ENCODE results near the gene PIGW. TPM values are rescaled to one million over a fixed set of nuclear protein-coding genes. Genes with fewer than 3 reads are reported as not detected.

PIGW gene
- total RNA-seq, 8 experiments from 2014 or later, result 3.3 to 27.2 (median 8.8) TPM

- peak overlapping the region; percentile 95 to 97 for H3K27ac ChIP-seq
- peak in 3 of 8 experiments; percentile 19 to 29 (median 24) for ATAC-seq (replicated peaks in 6 of 8)
Measured at GRCh38 chr17:36535669-36536081, 888 bp downstream of the PIGW start.

GRCh38 chr17:36540696-36541095 lies 5.9 kb downstream of the PIGW start:
- ATAC-seq (replicated peaks in 6 of 8), result no peak
- Histone ChIP-seq H3K4me3 (no peak overlapping the region), H3K4me1 (replicated peaks in 1 of 2) (peaks cover 3 to 11% of the 10 kb centered on the region in 2 donors), H3K27ac (no peak overlapping the region)
- in situ Hi-C loops (cut with MboI; ENCODE audit: low pct_unique_long_range_greater_than_20kb in 2 of 9, low sequenced_read_pairs in 9 of 9, unreplicated experiment in 9 of 9), result no loop called here
- WGBS, 10 experiments, result 80 to 100% (median 100%) methylated on average over 2 to 3 of the region's 3 CpGs; no CpG with 5 or more reads in 5 of the 10 experiments

More at GRCh38 chr17:36535669-36536081, 888 bp downstream of the PIGW start:
- Histone ChIP-seq H3K4me3 (peak overlapping the region; percentile 55 to 86 (median 80)), H3K4me1 (replicated peaks in 1 of 2) (peaks cover 3 to 6% of the 10 kb centered on the region in 2 donors)
- WGBS, 10 experiments, result 0 to 60% (median 22%) methylated on average over 1 to 15 of the region's 15 CpGs
- in situ Hi-C loops (cut with MboI; ENCODE audit: low pct_unique_long_range_greater_than_20kb in 2 of 9, low sequenced_read_pairs in 9 of 9, unreplicated experiment in 9 of 9), result no loop called here

GRCh38 chr17:36542755-36543154 lies 8.0 kb downstream of the PIGW start:
- in situ Hi-C loops (cut with MboI; ENCODE audit: low pct_unique_long_range_greater_than_20kb in 2 of 9, low sequenced_read_pairs in 9 of 9, unreplicated experiment in 9 of 9), result no loop called here
- Histone ChIP-seq H3K27ac (no peak overlapping the region), H3K4me1 (replicated peaks in 1 of 2) (peaks cover 10 to 14% of the 10 kb centered on the region in 2 donors), H3K4me3 (no peak overlapping the region)
- WGBS, 10 experiments, result 92 to 100% (median 100%) methylated on average over 3 to 9 of the region's 15 CpGs; no CpG with 5 or more reads in 1 of the 10 experiments
- ATAC-seq (replicated peaks in 6 of 8), result no peak

GRCh38 chr17:36544044-36544306 lies 9.2 kb downstream of the PIGW start:
- Histone ChIP-seq H3K4me1 (replicated peaks in 1 of 2) (peaks cover 13 to 16% of the 10 kb centered on the region in 2 donors), H3K4me3 (peak overlapping the region; percentile 80 to 99 (median 96)), H3K27ac (peak overlapping the region; percentile 96 to 98)
- WGBS, 10 experiments, result 0 to 8% (median 0%) methylated on average over 1 to 8 of the region's 10 CpGs; no CpG with 5 or more reads in 2 of the 10 experiments
- ATAC-seq (replicated peaks in 6 of 8), result peak in 3 of 8 experiments; percentile 1 to 4 (median 3)
- in situ Hi-C loops (cut with MboI; ENCODE audit: low pct_unique_long_range_greater_than_20kb in 2 of 9, low sequenced_read_pairs in 9 of 9, unreplicated experiment in 9 of 9), result no loop called here

- in situ Hi-C loops (cut with MboI; ENCODE audit: low pct_unique_long_range_greater_than_20kb in 2 of 9, low sequenced_read_pairs in 9 of 9, unreplicated experiment in 9 of 9), result no loop called here
Measured at GRCh38 chr17:36544307-36545076, 9.7 kb downstream of the PIGW start, which contains the start of gene GGNBP2. Gene GGNBP2, plus strand, starts transcription at chr17:36544919. Its CDS starts 806 bp downstream, at chr17:36545725.

GRCh38 chr17:36545077-36545464 lies 10.3 kb downstream of the PIGW start:
- Histone ChIP-seq H3K27ac (peak overlapping the region; percentile 96 to 98), H3K4me1 (replicated peaks in 1 of 2) (peaks cover 13 to 16% of the 10 kb centered on the region in 2 donors), H3K4me3 (peak overlapping the region; percentile 80 to 99 (median 96))
- peak; percentile 20 to 70 (median 64) for ATAC-seq (replicated peaks in 6 of 8)
- in situ Hi-C loops (cut with MboI; ENCODE audit: low pct_unique_long_range_greater_than_20kb in 2 of 9, low sequenced_read_pairs in 9 of 9, unreplicated experiment in 9 of 9), result no loop called here
- WGBS, 10 experiments, result no CpG with 5 or more reads among the region's 38 CpGs

More at GRCh38 chr17:36544307-36545076, 9.7 kb downstream of the PIGW start, which contains the start of gene GGNBP2:
- Histone ChIP-seq H3K4me3 (peak within 1 kb of the TSS; percentile 80 to 99 (median 96)), H3K27ac (peak within 1 kb of the TSS; percentile 96 to 98), H3K4me1 (replicated peaks in 1 of 2) (peaks cover 13 to 16% of the 10 kb centered on the region in 2 donors)
- 0% methylated on average over 2 to 14 of the region's 71 CpGs; no CpG with 5 or more reads in 4 of the 10 experiments for WGBS, 10 experiments
- peak; percentile 45 to 74 (median 64) for ATAC-seq (replicated peaks in 6 of 8)

GRCh38 chr17:36545465-36546417 lies 11.0 kb downstream of the PIGW start:
- Histone ChIP-seq H3K27ac (peak overlapping the region; percentile 86 to 98), H3K4me3 (peak overlapping the region; percentile 80 to 99 (median 96)), H3K4me1 (replicated peaks in 1 of 2) (peaks cover 13 to 16% of the 10 kb centered on the region in 2 donors)
- in situ Hi-C loops (cut with MboI; ENCODE audit: low pct_unique_long_range_greater_than_20kb in 2 of 9, low sequenced_read_pairs in 9 of 9, unreplicated experiment in 9 of 9), result no loop called here
- 0 to 2% (median 0%) methylated on average over 1 to 13 of the region's 60 CpGs for WGBS, 10 experiments
- ATAC-seq (replicated peaks in 6 of 8), result peak; percentile 72 to 87 (median 86)

- peak overlapping the region; percentile 86 to 98 for H3K27ac ChIP-seq
- no peak for ATAC-seq (replicated peaks in 6 of 8)
- H3K4me1 ChIP-seq (replicated peaks in 1 of 2), result peaks cover 13 to 16% of the 10 kb centered on the region in 2 donors
- 0 to 33% (median 9%) methylated on average over 1 to 7 of the region's 7 CpGs for whole genome bisulfite sequencing, 10 experiments
- in situ Hi-C loops (cut with MboI; ENCODE audit: low pct_unique_long_range_greater_than_20kb in 2 of 9, low sequenced_read_pairs in 9 of 9, unreplicated experiment in 9 of 9), result no loop called here
- peak overlapping the region; percentile 80 to 99 (median 96) for H3K4me3 ChIP-seq
Measured at GRCh38 chr17:36546418-36547093, 11.8 kb downstream of the PIGW start.

- peaks cover 13 to 16% of the 10 kb centered on the region in 2 donors for H3K4me1 ChIP-seq (replicated peaks in 1 of 2)
- H3K4me3 ChIP-seq, result no peak overlapping the region
- H3K27ac ChIP-seq, result no peak overlapping the region
- in situ Hi-C loops (cut with MboI; ENCODE audit: low pct_unique_long_range_greater_than_20kb in 2 of 9, low sequenced_read_pairs in 9 of 9, unreplicated experiment in 9 of 9), result no loop called here
- no peak for ATAC-seq (replicated peaks in 6 of 8)
Measured at GRCh38 chr17:36547776-36548175, 13.0 kb downstream of the PIGW start.

- WGBS, 10 experiments, result 87 to 99% (median 92%) methylated on average over 2 to 8 of the region's 8 CpGs; no CpG with 5 or more reads in 1 of the 10 experiments
- no peak for ATAC-seq (replicated peaks in 6 of 8)
- peaks cover 5 to 13% of the 10 kb centered on the region in 2 donors for H3K4me1 ChIP-seq (replicated peaks in 1 of 2)
- no peak overlapping the region for H3K27ac ChIP-seq
- H3K4me3 ChIP-seq, result no peak overlapping the region
- in situ Hi-C loops (cut with MboI; ENCODE audit: low pct_unique_long_range_greater_than_20kb in 2 of 9, low sequenced_read_pairs in 9 of 9, unreplicated experiment in 9 of 9), result no loop called here
Measured at GRCh38 chr17:36550491-36551417, 16.0 kb downstream of the PIGW start.

GRCh38 chr17:36553459-36553858 lies 18.7 kb downstream of the PIGW start:
- Histone ChIP-seq H3K27ac (no peak overlapping the region), H3K4me1 (replicated peaks in 1 of 2) (no peaks in the 10 kb centered on the region), H3K4me3 (no peak overlapping the region)
- in situ Hi-C loops (cut with MboI; ENCODE audit: low pct_unique_long_range_greater_than_20kb in 2 of 9, low sequenced_read_pairs in 9 of 9, unreplicated experiment in 9 of 9), result no loop called here
- ATAC-seq (replicated peaks in 6 of 8), result no peak
- WGBS, 10 experiments, result 33 to 100% (median 96%) methylated on average over 1 to 3 of the region's 3 CpGs

GRCh38 chr17:36566081-36566480 lies 31.3 kb downstream of the PIGW start:
- H3K4me1 ChIP-seq (replicated peaks in 1 of 2), result no peaks in the 10 kb centered on the region
- H3K27ac ChIP-seq, result no peak overlapping the region
- no peak for ATAC-seq (replicated peaks in 6 of 8)
- WGBS, 10 experiments, result 80 to 100% (median 97%) methylated on average over 1 to 4 of the region's 4 CpGs; no CpG with 5 or more reads in 4 of the 10 experiments
- H3K4me3 ChIP-seq, result no peak overlapping the region
- in situ Hi-C loops (cut with MboI; ENCODE audit: low pct_unique_long_range_greater_than_20kb in 2 of 9, low sequenced_read_pairs in 9 of 9, unreplicated experiment in 9 of 9), result no loop called here
